Transverse colon (tissue), 4 donors: ENCODE data around the gene SERINC3. TPM values are rescaled to one million over a fixed set of nuclear protein-coding genes. Genes with fewer than 3 reads are reported as not detected.

Experiments used
- DNase-seq: peaks from one replicate; pipeline ENCODE4 v3.0.0-alpha.2; 2019
- H3K27ac ChIP-seq, 4 donors: fragments of 200-600 bp; sonication (generic); 2 replicates each; pipeline ENCODE4 v1.5.1; 2016 to 2018; ENCODE audit warnings: inconsistent platforms in 4 of 4
- H3K27me3 ChIP-seq: fragments of 200-600 bp; sonication (generic); 2 replicates; pipeline ENCODE4 v1.5.1; 2017; ENCODE audit warnings: inconsistent platforms
- H3K36me3 ChIP-seq, 4 donors: fragments of 200-600 bp; sonication (generic); 2 replicates each; pipeline ENCODE4 v1.5.1; 2017 to 2019; ENCODE audit warnings: inconsistent platforms in 4 of 4
- H3K4me1 ChIP-seq, 4 donors: fragments of 200-600 bp; sonication (generic); 2 replicates each; pipeline ENCODE4 v1.5.1; 2017 to 2020; ENCODE audit warnings: inconsistent platforms in 4 of 4
- H3K4me3 ChIP-seq, 4 donors: fragments of 200-600 bp; sonication (generic); 1 replicate in 1 of 4; 2 replicates in 3 of 4; pipeline versions ENCODE4 v1.5.1 to v1.6.1; 2017 to 2019; ENCODE audit warnings: inconsistent platforms in 4 of 4
- H3K9me3 ChIP-seq, 2 donors: fragments of 200-600 bp; sonication (generic); 2 replicates each; pipeline ENCODE4 v1.5.1; 2017 to 2019; ENCODE audit warnings: inconsistent platforms in 2 of 2
- EP300 ChIP-seq: sonication (generic); formaldehyde crosslinking; IDR thresholded peaks from one replicate; pipeline ENCODE4 v1.6.1; 2017; ENCODE audit warnings: antibody characterized with exemption, low read depth
- POLR2A ChIP-seq: fragments of 450-650 bp; IDR thresholded peaks from one replicate; pipeline ENCODE4 v1.6.1; 2016; ENCODE audit warnings: antibody characterized with exemption, mild to moderate bottlenecking, moderate library complexity
- POLR2AphosphoS5 ChIP-seq, 3 donors: sonication (generic); formaldehyde crosslinking; IDR thresholded peaks; one replicate each; pipeline ENCODE4 v1.6.1; 2016; ENCODE audit warnings: antibody characterized with exemption in 3 of 3
- WGBS, 2 donors: methylation state at CpG; one replicate each; pipeline ENCODE4 v1.1.5; 2018; ENCODE audit warnings: low coverage in 1 of 2; 5-methylcytosine and 5-hydroxymethylcytosine counted together
- in situ Hi-C, 4 donors: fragments of 200-750 bp; cut with MboI; loops; one replicate each; pipeline versions ENCODE4 v1.15.0 to v1.15.1; 2017; ENCODE audit warnings: low sequenced_read_pairs in 3 of 4, low pct_ligation_motif_present in 1 of 4, low pct_unique_long_range_greater_than_20kb in 1 of 4
- intact Hi-C: fragments of 100-400 bp; cut with DNase I; formaldehyde crosslinking; loops from one replicate; pipeline ENCODE4 v1.15.1; 2023; ENCODE audit warnings: low total_unique reads
- total RNA-seq, 4 donors: library from RNA; depleted of rRNA; stranded (reverse); fragments of >200 nt; gene quantifications; one replicate each; pipeline ENCODE4 v1.1.0, GENCODE V29; 2016
- TF ChIP-seq, protein P1 (sequence below), 5 experiments: fragments of 200-600 bp in 3 of 5; fragments of 450-650 bp in 2 of 5; sonication (generic) in 3 of 5; IDR thresholded peaks; 1 replicate in 2 of 5; 2 replicates in 3 of 5; pipeline ENCODE4 v1.5.1; 2016 to 2017; ENCODE audit warnings: antibody characterized with exemption in 5 of 5, inconsistent platforms in 3 of 5, mild to moderate bottlenecking in 2 of 5, moderate library complexity in 1 of 5

Gene SERINC3
- total RNA-seq, 4 donors from 2014 or later = 19.3 to 85.7 (median 53.1) TPM

DNA sequence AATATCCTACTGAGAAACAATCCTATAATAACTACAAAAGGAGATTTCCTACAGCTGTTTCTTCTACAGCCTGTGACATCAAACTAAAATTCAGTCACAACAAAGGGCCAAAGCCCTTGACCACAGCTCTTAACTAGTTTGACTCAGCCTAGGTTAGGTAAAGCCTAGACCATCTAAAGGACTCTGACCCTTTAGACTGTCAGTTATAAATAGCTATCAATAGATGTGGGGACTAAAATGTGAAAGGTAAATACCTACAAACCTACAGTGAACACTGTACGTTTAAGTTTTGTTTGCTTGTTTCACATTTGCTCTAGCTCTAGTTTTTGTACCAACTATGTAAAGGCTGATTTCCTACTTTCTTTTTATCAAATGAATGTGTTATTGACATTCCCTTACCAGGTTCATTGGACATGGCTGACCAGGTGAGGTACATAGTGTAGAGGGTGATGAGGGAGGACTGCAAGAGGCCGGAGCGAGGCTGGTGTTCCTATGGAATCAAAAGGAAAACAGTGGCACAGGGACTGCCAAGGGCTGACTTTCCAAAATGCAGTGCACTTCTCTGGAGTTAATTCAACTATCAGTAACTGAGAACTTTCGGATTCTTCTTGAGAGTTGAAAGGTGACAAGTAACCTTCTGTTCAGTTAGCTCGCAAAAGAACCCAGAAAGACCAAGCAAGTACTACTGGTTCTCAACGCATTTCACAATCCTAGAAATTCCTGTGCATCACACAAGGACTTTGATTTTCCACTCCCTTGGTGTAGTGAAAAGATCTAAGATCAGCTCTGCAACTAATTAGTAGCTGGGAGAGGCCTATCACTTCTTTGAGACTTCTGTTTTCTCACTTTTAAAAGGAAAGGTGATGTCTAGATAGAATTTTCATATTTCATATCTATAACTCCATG is 17.2 kb downstream of the SERINC3 start:
- in situ Hi-C loops = no loop called here
- H3K4me1 ChIP-seq = no peaks in the 10 kb centered on the region
- no peak for DNase-seq
- H3K4me3 ChIP-seq = no peak overlapping the region
- no peak for TF ChIP-seq EP300
- TF ChIP-seq, protein P1, sequence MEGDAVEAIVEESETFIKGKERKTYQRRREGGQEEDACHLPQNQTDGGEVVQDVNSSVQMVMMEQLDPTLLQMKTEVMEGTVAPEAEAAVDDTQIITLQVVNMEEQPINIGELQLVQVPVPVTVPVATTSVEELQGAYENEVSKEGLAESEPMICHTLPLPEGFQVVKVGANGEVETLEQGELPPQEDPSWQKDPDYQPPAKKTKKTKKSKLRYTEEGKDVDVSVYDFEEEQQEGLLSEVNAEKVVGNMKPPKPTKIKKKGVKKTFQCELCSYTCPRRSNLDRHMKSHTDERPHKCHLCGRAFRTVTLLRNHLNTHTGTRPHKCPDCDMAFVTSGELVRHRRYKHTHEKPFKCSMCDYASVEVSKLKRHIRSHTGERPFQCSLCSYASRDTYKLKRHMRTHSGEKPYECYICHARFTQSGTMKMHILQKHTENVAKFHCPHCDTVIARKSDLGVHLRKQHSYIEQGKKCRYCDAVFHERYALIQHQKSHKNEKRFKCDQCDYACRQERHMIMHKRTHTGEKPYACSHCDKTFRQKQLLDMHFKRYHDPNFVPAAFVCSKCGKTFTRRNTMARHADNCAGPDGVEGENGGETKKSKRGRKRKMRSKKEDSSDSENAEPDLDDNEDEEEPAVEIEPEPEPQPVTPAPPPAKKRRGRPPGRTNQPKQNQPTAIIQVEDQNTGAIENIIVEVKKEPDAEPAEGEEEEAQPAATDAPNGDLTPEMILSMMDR (IDR thresholded peaks at IDR 0.05) = no peak
- no peak for TF ChIP-seq POLR2AphosphoS5 (IDR thresholded peaks at IDR 0.05)
- no peak for TF ChIP-seq POLR2A
- H3K27ac ChIP-seq = no peak overlapping the region
- H3K9me3 ChIP-seq = no peaks in the 10 kb centered on the region
- H3K27me3 ChIP-seq = no peaks in the 10 kb centered on the region
- intact Hi-C loops = no loop called here
- 71 to 87% methylated on average over 2 to 6 of the region's 6 CpGs for WGBS, 2 donors
- H3K36me3 ChIP-seq = peaks cover 0 to 84% (median 45%) of the 10 kb centered on the region in 4 donors

DNA sequence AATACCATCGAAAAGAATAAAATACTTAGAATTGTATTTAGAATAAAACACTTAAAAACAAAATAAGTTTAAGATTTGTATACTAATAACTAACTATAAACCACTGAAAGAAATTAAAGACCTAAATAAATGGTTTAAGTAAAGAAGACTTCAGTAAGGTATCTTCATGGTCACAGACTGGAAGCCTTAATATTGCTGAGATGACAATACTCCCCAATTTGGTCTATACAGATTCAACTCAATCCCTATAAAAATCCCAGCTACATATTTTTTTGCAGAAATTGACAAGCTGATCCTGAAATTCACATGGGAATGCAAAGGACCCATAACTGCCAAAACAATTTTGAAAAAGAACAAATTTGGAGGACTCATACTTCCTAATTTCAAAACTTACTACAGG is 18.9 kb downstream of the SERINC3 start:
- in situ Hi-C loops (no loop called here), intact Hi-C loops (no loop called here)
- TF ChIP-seq POLR2AphosphoS5 (IDR thresholded peaks at IDR 0.05) = no peak
- TF ChIP-seq, protein P1 (IDR thresholded peaks at IDR 0.05) = no peak
- no peak for TF ChIP-seq EP300
- TF ChIP-seq POLR2A = no peak
- Histone ChIP-seq H3K4me1 (no peaks in the 10 kb centered on the region), H3K27ac (no peak overlapping the region), H3K4me3 (no peak overlapping the region), H3K27me3 (no peaks in the 10 kb centered on the region), H3K9me3 (no peaks in the 10 kb centered on the region), H3K36me3 (peaks cover 0 to 85% (median 41%) of the 10 kb centered on the region in 4 donors)
- no peak for DNase-seq
- 88 to 97% methylated on average over 1 of the region's 1 CpG for WGBS, 2 donors

DNA sequence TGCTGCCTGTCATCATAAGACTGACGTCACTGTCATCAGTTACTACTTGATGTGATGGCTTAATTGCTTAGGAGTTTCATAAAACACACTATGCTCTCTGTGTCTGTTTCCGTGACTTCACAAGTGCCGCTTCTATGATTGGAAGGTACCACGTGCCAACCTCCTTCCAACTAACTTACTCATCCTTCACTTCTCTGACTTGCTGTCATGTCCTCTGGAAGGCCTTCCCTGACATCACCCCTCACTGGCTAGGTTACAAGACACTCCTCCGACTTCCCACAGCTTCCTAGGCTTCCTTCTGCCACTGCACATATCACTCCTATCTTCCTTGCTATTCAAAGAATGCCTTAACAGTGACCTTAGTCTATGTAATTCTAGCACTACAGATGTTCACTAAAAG is 20.4 kb downstream of the SERINC3 start:
- Histone ChIP-seq H3K4me1 (no peaks in the 10 kb centered on the region), H3K4me3 (no peak overlapping the region), H3K9me3 (no peaks in the 10 kb centered on the region), H3K36me3 (peaks cover 0 to 86% (median 37%) of the 10 kb centered on the region in 4 donors), H3K27me3 (no peaks in the 10 kb centered on the region), H3K27ac (no peak overlapping the region)
- DNase-seq = no peak
- intact Hi-C loops (no loop called here), in situ Hi-C loops (no loop called here)
- no peak for TF ChIP-seq EP300
- 74 to 92% methylated on average over 3 to 5 of the region's 5 CpGs for WGBS, 2 donors

DNA sequence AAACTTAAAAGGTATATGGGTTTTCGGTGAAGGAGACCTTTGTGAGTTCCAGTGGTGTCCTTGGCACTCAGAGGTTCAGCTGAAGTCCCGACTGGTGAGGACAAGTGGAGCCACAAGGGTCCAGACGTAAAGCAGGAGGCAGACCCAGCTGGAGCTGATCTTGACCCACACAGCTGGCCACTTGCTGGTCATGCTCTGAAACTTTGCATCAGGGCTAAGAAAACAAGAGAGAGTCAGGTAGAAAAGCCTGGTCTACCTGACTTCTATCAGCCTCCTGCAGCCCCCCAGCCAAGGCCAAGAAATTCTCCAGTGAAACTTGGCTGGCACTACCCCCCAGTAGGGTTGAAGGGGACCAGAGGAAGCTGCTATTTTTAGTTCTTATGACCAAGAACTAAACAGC is 21.6 kb downstream of the SERINC3 start:
- no peak for DNase-seq
- Histone ChIP-seq H3K9me3 (no peaks in the 10 kb centered on the region), H3K27me3 (no peaks in the 10 kb centered on the region), H3K4me1 (no peaks in the 10 kb centered on the region), H3K4me3 (no peak overlapping the region), H3K36me3 (peaks cover 0 to 89% (median 39%) of the 10 kb centered on the region in 4 donors), H3K27ac (no peak overlapping the region)
- intact Hi-C loops (no loop called here), in situ Hi-C loops (no loop called here)
- 94% methylated on average over 3 of the region's 3 CpGs; no CpG with 5 or more reads in 1 of the 2 donors for WGBS, 2 donors
- TF ChIP-seq POLR2AphosphoS5 (IDR thresholded peaks at IDR 0.05) (no peak), POLR2A (no peak), EP300 (no peak)
- TF ChIP-seq, protein P1 (IDR thresholded peaks at IDR 0.05) = no peak
